ENCODE results near the gene PPP3R2.
"Not testable (repeated sequence)": the region's sequence is repeated elsewhere in the genome, so short reads cannot be mapped to it uniquely, and the experiment has no call there.

The PPP3R2 gene

DNA sequence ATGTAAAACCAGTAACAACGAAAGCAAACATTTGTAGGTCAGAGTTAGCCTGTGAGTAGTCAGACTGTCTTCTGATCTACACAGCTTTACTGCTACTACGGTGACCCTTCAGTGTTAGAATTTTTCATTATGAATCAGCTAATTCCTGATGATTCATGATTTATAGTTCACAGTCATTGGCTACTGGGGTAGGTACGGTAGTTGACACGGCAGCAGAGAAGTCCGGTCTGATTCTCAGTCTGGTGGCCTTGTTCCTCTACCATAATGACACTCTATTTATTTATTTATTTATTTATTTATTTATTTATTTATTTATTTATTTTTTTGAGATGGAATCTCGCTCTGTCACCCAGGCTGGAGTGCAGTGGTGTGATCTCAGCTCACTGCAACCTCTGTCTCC is 4.7 kb downstream of the PPP3R2 start:
- not testable (repeated sequence) for DNase-seq

DNA sequence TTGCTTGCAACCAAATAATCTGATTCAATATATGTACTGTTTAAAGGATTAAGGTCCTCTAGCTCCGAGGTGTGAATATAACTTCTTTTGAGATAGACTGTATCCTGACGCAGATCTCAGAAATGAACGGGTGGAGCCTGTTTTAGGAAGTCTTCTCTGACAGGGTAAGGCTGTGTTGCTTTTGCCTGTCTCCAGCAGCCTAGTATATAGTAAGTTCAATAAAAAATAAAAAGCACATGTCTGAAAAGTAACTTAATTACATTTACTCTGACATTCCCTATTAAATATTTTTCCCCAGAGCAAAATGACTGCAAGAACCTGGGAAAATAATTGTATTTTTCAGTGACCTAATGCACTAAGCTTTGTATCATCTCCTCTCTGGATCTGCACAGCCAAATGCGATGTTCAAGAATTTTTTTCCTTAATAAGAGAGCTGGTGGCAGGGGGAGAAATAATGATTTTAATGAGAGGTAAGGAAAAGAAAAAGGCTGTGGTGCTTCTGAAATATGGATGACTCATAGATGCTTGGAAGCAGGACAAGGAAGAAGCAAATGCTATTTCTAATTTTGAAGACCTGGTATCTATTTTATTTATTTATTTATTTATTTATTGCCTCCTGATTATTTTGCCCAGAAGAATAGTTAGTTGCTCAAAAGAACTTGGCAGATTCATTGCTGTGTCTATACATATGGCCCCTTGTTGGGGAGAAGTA is 7.3 kb downstream of the PPP3R2 start:
- no peak for DNase-seq

DNA sequence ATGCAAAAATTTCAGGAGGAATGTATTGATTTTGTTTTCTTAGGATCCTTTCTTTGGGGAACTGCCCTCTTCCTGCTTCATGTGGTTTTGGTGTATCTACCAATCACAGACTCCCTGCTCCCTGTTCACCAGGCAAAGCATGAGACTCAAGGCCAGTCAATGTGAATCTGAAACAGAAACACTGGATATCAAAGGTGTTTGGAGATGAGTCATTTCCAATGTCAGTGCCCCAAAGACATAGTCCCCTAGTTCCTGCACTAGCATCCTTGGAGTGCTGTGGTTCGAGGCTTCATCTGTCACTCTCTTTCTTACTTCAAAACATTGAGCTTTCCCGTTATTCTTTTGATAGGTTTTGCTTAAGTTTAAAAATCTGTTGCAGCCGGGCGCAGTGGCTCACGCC is 8.1 kb downstream of the PPP3R2 start:
- no peak for DNase-seq

DNA sequence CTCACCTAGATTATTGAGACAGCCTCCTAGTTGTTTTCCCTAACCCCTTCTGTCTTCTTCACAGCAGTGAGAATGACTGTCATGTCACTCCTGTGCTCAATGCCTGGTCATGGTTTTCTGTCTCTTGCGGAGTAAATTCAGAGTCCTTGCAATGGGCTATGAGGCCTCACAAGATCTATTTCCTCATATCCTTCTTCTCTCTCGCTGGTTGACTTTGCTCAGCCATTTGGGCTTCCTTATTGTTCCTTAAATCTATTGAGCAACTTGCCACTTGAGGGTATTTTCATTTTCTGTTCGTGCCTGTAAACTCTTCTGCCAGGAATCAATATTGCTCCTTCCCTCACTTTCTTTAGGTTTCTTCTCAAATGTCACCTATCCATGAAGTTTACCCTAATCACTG is 9.0 kb downstream of the PPP3R2 start:
- no peak for DNase-seq

DNA sequence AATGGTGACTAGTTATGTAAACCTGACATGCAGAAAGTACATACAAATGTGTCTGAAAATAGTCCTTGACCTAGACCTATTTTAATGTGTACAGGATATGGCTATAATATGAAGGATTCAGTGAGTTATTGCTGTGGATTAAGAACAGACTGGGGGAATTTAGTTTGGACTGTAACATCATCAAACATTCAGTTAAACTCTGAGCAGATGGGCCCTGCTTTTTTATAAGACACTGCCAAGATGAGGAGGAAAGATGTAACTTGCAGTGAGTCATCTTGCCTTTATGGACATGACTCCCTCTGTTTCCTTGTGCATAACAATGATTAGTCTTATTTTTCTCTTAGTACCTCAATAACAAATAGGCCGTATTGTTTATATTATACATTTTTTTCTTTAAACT is 12.2 kb downstream of the PPP3R2 start:
- no peak for DNase-seq

DNA sequence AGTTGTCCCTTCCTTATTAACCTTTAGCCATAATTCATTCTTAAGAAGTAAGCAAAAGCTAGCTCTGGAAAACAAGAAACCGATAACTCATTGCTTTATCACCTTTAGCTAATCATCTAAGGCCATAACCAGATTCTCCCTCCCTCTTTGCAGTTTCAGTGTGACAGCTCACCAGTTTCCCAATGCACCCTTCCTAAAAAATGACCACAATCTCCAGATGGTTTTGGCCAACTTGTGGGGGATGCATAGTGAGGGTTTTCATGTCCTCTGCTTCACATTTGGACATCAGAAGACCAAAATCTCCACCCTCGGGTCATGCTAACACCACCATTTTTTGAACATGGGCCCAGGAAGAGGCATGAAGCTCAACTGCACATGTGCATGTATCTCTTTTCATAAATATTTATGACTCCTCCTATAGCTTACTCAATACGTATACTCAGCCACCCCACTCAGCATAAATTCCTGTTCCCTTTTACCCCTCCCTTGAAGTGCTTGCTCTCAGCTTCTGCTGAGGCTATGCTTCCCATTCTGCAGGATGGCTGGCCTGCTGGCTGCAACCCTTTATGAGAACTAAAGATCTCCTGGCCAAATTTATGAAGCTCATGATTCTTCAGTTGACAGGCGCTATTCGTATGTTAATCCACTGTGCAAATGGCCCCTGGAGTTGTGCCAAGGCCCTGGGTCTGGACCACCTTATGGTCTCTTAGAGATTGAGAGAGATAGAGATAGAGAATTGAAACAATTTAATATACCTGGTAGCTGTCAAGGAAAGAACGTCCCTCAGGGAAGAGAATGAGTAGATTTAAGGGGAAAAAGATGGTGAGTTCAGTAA is 14.8 kb downstream of the PPP3R2 start:
- DNase-seq, result no peak

DNA sequence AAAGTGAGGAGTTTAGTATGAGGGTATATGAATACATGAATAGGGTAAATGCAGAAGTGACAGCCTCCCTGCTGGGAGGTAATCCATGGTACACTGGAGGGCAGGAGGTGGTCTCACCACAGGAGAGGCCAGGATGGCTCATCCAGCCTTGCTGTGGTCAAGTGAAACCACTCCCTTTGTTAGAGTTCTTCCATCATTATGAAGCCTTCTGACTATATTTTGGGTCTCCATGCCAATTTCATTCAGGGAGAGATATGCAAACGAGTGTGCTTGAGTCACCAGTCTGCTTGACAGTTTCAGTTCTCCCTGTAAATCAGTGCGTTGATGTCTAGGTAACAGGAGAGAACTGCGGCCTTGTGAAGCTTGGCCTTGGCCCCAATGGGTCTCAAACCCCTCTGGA is 16.4 kb downstream of the PPP3R2 start:
- DNase-seq, result no peak

DNA sequence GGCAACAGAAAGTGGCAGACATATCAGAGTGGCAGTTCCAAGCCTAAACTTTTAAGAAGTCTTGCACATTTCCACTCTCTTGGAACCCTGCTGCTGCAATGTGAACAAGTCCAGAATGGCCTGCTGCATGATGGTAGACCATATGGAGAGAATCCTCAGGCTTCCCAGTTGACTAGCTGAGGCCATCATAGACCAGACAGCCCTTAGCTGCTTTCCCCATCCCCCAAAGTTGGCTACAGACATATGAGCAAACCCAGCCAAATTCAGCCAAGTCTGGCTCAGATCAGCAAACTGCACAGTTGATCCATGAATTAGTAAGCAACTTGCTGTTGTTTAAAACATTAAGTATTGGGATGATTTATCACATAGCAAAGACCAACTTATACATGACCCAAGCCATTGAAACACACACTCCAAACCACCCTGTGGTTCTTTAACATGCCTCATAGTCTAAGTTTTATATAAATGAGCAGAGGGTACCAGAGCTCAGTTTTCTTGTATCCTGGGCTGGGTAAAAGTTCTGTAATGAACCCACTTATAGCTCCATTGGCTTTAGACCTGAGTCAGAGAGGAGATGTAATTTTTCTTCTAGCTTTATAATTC is 19.9 kb downstream of the PPP3R2 start:
- DNase-seq, result peak in 1 of 51 donors; percentile 16

DNA sequence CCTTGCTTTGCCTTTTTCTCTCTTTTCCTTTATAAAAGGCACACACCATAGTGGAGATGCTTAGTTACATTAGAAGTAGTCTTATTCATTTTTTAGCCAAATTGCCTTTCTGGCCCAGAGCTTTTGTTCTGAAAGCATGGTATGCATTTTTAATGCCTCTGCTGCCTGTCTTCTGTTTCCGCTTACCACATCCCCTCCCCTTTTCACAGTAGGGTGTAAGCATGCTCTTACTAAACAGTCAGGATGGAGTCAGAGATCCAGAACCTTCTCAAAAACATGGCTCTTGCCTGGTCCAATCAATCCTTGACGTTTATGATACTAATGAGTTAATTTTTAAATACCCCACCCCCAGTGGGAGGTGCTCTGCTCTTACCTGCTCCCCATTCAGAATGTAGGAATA is 22.5 kb downstream of the PPP3R2 start:
- DNase-seq, result no peak

DNA sequence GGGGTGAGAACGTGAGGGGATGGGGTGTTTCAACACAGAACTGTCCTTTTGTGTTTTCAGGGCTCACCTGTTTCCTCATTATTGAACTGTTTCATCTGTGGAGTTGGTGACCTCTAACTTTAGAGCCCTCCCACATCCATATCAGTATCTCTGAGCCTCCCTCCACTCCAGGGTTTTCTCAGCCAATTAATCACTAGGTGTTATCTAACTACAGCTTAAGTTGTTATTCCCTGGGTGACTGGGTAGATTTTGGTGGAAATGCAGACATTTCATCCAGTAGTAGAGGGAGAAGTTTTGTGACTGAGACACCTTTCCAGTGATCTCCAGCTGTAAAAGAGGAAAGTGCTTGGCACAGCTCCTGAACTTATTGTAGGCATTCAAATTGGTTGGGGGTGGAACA is 23.7 kb downstream of the PPP3R2 start:
- no peak for DNase-seq

DNA sequence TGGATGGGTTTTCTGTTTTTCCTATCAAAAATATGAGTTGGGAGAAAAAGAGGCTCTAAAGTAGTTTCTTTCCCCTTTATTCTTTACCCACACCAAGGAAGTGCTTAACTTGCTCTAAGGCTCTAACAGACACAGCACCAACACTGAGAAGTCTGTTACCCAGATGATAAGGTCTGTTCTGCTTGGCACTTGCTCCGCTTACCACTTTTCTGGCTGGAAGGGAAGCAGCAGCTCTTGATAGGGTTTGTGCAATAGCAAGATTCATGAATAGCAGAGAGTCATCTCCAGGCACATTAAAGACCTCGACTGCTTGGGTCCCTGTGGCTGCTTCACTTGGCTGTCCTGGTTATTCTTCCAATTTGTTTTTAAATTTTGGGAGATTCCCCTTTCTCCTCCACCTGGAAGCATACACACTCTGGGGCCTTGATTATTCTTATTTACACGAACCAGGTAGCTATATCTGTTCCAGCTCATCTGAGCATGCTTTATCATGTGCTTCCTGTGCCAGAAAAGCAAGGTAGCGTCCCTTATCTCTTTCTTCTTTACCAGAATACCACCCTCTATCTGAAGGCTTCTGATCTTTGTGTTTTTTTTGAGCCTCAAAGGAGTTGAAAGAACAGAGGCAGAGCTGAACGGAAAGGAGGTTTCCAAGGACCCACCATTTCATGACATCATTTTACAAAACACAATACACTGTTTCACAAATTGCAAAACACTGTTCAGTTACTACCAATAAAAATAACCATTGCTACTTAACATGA is 24.8 kb downstream of the PPP3R2 start:
- no peak for DNase-seq

DNA sequence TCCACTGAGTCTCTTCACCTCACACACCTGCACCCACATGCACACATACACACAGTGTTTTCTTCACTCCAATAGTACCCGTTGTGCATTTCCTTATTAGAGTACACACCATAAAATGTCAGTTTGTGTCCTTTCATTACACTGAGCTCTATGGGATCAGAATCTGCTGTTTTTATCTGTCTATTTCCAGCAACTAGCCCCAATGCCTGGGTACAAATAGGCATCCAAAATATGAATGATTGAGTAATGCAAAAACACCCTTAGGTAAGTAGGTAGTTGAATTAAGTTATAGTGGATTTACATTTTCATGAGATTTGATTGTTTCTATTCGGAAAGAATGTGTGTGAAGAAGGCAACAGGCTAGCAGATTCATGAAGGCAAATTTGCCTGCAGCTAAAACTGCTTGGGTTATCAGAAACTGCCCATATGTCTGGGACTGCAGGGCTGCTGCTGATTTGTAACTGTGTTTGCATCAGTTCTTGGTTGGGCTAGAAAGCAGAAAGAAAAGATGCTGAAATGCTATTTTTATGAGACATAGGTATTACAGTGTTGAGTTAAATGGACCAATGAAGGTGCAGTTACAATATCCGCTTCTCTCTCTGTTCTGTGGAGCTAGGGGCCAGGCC is 26.9 kb downstream of the PPP3R2 start:
- DNase-seq, result no peak

DNA sequence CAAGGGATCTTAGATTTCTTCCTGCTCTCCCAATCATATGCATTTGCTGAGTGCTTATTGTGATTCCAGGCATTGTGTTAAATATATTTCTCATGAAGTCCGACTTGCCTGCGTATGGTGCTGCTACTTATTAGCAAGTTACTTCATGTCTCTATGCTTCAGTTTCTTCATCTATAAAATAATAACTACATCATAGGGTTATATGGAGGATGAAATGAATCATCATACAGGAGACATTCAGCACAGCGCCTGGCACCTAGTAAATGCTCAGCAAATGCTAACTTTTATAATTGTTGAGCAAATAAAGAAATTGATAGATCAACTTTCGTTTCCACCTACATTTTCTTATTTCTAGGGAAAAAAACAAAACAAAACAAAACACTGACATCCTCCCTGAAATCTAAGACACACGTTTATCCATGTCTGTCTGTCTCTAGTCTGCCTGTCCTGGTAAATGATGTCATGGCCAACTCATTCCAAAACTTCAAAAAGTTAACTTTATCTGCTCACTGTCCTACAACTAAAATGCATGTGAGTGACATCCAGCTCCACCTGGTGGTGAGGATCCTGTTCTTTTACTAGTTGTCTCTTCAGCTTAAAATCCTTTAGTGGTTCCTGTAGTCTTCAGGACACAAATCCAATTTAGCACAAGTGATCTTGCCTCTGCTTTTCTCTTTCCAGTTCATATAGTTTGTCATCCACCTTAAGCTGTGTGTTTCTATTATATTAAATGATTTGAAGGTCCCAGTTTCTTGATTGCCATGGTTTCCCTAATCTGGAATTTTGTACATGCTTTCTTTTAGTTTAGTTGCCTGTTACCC is 27.7 kb downstream of the PPP3R2 start:
- DNase-seq, result no peak

DNA sequence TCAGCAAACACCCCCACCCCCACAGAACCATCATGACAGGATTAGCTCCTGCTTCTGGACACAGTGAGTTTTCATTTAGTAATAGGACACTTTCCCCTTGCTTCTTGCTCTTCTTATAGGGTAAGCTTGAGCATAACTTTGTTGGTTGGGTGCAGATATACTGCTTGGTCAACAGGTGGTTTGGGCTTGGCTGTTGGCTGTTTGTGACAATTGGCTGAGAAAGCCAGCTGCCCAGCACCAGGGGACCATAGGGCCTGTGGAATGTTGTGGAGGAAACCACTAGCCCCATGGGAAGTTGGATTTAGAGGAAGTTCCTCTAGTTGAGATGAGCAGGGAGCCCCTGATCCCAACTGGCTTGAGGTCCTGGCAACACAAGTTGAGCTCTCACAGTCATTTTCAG is 30.5 kb downstream of the PPP3R2 start:
- no peak for DNase-seq

DNA sequence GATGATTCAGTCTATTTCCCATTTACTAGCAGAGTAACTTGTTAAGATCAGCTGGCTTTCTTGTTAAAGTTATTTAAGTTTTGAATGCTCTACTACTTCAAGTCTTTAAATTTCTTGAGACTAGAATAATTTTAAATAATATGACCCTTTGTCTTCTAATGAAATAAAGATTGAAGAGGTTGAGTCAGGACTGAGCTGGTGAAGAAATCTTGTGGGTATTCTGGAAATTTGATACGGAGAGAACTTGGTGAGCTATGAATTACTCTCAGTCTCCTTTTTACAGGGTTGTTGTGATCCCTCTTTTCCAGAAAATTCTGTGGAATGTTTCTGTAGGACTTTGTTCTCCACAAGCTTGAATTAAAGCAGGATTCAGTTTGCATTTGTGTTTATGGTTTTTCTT is 31.8 kb downstream of the PPP3R2 start:
- no peak for DNase-seq

DNA sequence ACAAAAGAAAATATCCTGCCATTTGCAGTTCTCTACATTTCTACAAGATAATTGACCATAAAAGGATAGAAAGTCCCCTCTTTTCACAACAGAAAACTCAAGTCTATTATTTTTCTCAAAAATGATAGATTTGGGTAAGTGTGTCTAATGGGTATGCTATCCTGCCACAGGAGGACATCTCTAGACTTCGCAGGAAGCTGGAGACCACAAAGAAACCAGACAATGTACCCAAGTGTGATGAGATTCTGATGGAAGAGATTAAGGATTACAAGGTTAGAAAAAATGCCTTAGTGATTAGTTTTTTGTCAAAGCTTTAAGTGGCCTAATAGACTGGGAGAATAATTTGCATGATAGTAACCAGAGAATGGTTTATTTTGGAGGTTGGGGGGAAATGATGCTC is 33.0 kb downstream of the PPP3R2 start:
- DNase-seq, result no peak

DNA sequence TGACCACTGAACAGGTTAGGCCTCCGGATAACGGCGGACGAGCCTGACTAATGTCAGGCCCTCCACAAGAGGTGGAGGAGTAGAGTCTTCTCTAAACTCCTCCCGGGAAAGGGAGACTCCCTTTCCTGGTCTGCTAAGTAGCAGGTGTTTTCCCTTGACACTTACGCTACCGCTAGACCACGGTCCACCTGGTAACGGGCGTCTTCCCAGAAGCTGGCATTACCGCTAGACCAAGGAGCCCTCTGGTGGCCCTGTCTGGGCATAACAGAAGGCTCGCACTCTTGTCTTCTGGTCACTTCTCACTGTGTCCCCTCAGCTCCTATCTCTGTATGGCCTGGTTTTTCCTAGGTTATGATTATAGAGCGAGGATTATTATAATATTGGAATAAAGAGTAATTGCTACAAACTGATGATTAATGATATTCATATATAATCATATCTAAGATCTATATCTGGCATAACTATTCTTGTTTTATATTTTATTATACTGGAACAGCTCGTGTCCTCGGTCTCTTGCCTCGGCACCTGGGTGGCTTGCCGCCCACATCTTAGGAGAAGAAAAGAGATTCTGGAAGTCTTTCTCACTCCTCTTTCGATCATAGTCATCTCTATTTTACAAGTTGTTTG is 45.2 kb downstream of the PPP3R2 start:
- peak in 1 of 51 donors; percentile 7 for DNase-seq

DNA sequence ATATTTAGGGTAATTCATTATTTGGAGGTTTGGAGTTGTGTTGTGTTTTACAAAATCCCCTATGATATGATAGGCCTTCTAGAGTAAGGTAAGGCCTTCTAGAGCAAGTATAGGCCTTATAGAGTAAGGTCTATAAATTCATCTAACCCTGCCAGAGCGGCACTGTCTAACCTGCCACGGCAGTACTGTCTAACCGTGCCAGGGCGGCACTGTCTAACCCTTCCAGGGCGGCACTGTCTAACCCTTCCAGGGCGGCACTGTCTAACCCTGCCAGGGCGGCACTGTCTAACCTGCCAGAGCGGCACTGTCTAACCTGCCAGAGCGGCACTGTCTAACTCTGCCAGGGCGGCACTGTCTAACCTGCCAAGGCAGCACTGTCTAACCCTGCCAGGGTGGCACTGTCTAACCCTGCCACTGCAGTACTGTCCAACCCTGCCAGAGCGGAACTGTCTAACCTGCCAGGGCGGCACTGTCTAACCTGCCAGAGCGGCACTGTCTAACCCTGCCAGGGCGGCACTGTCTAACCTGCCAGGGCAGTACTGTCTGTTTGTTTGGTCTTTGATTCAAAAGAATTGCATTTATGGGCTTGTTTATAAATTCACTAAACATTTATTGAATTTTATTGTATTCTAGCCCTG is 51.6 kb downstream of the PPP3R2 start:
- DNase-seq, result no peak

Measured in hypothalamus (tissue), 51 donors.